Activated CD4-positive, CD25-positive, alpha-beta regulatory T cell treated with anti-CD3 and anti-CD28 coated beads, Interleukin-2, amount 50 U/mL, for 16 hours (primary cell): ENCODE measurements around the gene LRRC4B.
"Not testable (repeated sequence)": the region's sequence is repeated elsewhere in the genome, so short reads cannot be mapped to it uniquely, and the experiment has no call there.

Experiments
- DNase-seq: peaks from one replicate; pipeline ENCODE4 v3.0.0-alpha.2; 2020; ENCODE audit warnings: low read depth, low spot score

The LRRC4B gene

GRCh38 chr19:50528052-50528451, 40.2 kb downstream of the LRRC4B start:
- not testable (repeated sequence) for DNase-seq

DNA sequence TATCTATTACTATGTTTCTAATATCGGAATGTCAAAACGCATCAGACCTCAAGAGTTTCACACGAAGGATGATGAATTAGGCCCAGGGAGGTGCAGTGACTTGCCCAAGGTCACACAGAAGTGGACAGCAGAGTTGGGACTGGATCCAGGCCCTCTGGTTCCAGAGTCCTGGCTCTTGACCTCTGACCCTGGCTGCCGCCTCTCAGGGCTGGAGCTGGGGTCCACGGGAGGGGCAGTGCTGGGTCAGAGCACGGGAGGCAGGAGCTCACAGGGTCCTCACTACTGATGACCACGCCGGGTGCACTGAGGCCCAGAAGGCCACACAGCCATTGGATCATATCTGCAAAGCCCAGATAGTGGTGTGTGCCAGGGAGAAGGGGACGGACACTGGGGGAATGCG, 45.4 kb downstream of the LRRC4B start:
- DNase-seq: no peak

- no peak for DNase-seq
Observed at GRCh38 chr19:50520822-50521465, 47.3 kb downstream of the LRRC4B start.

DNA sequence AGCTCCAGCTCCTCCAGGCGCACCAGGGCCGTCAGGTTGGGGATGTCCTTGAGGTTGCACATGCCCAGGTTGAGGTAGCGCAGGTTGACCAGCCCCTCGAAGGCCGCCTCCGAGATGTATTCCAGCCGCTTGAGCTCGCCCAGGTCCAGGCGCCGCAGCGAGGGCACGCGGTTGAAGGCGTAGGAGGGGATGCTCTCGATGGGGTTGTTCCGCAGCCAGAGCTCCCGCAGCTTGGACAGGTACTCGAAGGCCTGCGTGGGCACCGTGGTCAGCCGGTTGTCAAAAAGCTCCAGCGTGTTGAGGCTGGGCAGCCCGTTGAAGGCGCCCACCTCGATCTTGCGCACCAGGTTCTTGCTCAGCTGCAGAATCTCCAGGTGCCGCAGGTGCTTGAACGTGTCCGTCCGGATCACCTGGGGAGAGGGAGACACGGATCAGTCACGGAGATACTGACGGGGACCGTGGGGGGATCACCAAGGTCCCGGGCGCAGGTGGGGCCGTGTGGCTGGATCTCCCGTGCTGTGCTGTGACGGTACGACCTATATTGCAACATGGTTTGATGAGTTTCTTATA, 49.1 kb downstream of the LRRC4B start:
- no peak for DNase-seq

DNA sequence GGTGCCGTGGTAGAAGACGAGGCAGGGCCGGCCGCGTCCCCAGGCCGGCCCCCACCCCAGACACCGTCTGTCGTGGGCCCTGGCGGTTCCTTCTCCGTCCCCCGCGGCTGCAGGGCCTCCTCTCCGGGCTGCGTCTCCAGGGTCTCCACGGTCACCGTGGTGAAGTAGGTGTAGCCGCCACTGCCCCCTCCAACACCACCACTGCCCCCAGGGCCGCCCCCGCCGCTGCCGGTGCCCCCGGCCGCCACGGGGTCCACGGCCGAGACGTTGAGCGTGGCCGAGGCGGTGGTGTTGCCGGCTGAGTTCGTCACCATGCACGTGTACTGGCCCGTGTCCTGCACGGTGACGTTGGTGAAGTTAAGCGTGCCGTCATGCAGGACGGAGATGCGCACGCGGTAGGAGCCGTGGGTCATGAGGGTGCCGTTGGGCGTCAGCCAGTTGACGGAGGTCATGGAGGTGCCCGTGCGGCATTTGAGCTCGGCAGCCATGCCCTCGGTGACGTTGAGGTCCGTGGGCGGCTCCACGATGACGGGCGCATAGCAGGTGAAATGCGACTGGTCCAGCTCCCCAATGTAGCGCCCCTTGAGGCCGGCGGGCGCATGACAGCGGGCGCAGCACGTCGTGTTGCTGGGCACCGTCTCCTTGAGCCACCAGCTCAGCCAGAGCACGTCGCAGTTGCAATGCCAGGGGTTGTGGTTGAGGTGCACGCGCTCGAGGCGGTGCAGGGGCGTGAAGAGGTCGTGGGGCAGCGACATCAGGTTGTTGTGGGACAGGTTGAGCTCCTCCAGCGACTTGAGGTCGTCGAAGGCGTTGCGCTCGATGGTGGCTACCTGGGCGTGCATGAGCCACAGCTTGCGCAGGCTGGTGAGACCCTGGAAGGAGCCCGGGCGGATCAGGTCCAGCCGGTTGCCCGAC, 49.9 kb downstream of the LRRC4B start:
- DNase-seq: no peak

DNA sequence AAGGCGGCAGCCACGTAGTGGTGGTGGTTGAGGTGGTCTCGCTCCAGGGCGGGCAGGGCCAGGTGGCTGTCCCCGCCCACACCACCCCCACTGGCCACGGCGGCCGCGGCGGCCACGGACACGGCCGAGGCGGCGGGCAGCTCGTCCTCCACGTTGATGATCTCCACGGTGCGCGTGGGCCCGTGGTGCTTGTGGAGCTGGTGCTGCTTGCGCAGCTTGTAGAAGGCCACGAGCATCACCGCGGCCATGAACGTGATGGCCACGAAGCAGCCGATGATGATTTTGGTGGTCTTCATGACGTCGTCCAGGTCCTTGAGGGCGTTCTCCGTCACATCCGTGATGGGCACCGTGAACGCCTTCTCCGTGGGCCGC, 50.5 kb downstream of the LRRC4B start:
- DNase-seq: no peak

DNA sequence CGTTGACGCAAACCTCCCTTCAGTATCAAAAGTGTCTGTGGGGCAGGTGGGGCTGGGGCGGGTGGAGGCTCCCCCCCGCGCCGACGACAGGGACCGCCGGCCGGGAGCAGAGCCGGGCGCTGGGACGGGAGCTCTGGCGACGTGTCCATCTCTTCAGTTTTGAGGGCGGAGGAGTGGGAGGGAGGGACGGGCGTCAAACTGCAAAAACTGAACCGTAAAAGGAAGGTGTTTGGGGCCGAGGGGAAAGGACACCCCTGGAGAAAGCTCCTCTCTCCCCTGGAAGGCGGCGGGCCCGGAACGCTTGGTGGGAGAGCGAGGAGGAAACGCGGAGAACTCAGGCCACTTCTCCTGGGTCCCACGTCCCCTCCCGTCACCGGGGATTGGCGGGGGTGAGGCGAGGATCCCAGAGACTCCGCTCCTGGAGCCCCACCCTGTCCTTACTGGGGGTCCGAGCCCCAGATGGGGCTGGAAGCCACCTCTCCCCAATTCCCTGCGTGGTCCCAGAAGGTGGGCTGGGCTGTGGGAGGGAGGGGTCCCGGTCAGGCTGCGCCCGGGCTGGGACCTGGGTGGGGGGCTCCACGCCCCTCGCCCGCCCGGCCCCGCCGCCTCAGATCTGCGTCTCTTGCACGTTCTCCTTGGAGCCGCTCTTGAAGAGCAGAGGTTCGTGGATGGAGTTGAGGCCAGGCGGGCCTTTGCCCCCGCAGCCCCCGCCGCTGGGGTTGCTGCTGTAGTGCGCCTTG, 51.1 kb downstream of the LRRC4B start:
- no peak for DNase-seq

GRCh38 chr19:50516456-50516855, 51.8 kb downstream of the LRRC4B start:
- DNase-seq: no peak

- no peak for DNase-seq
Observed at GRCh38 chr19:50515168-50515561, 53.1 kb downstream of the LRRC4B start.

GRCh38 chr19:50514346-50515167, 53.7 kb downstream of the LRRC4B start:
- DNase-seq: no peak

DNA sequence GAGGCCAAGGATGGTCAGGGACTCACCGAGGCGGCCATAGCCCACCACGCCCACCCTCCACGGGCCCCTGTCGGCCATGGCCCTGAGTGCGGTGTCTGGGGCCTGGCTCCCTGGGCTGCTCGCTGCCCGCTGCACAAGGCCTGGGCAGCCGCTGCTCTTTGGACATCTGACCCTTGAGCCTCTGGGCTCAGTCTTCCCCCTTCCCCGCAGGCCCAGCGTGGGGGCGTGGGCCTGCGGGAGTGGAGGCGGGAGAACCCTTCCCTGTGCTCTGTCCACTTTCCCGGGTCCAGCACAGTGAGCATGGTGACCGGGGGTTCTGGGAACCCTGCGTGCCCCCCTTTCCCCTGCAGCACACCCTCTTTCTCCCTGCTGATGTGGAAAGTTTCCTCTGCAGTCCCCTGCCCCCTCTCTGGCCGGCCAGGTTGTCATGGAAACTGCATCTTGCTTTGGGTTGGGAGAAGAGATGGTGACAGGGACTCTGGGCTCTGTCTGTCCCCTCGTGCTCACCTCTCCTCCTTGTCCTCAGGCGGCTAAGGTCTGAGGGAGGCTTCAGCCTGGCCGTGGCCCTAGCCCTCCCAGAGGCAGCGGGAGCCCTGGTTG, 54.4 kb downstream of the LRRC4B start, which contains the start of gene ASPDH:
Gene ASPDH, minus strand, starts transcription at position 168 of the 600 bp plus-strand sequence. Its CDS starts 90 bp downstream, at position 78.
- no peak for DNase-seq

DNA sequence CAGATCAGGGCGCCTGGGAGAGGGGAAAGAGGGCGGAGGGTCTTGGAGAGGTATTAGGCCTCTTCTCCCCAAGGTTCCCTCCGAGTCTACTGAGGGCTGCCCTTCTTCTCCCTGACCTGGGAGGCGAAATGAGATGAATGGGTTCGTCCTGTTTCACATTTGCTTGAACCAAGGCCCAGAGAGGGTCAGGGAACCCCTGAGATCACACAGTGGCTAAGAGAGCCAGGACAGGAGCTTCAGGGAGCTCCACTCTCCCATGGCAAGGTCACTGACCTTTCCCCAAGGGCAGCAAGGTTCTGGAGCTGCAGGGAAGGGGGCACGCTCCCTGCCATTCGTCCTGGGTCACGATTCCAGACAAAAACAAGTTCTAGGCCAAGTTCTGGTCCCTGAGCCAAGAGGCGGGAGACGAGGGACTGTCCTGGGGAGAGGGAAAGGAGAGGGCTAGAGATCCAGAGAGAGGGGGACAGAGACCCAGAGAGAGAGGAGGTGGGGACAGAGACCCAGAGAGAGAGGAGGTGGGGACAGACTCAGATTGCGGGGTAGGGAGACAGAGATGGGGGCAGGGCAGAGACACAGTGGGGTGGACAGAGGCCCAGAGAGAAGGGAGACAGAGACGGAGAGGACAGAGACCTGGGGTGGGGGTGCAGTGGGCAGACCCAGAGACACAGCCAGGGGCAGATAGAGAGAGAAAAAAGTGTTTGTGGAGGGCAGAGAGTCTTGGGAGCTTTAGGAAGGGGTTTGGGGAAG, 55.1 kb downstream of the LRRC4B start:
- DNase-seq: no peak

- DNase-seq: no peak
Observed at GRCh38 chr19:50512112-50512998, 55.9 kb downstream of the LRRC4B start.

DNA sequence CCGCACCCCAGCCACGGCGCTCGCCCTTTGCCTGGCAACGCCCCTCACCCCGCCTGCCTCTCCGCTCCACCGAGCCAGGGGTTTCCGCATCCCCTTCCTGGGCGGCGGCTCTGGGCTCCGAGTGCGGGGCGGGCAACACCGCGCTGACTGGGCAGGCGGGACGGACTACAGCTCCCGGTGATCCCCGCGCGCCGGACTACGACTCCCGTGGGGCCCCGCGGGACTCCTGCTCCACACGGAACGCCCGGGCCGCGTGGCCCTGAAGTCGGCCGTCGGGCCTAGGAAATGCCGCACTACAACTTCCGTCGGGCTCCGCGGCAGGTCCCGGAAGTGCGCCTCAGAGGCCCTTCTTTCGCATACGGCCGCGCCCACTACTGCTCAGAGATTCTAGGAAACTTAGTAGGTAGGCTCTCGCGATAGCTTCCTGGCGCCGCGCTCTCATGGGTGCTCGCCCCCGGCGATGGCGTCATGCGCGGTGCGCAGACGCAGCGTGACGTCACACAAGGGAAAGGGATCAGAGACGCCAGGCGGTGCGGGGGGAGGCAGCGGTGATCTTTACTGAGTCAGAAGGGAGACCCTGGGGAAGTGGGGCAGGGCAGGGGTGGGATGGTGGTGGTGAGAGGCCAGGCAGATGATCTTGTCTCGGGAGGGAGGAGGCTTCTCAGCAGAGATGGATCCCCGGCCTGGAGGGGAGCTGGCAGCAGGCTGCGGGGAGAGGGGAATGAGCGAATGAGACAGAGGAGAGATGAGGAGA, 57.0 kb downstream of the LRRC4B start, which contains the start of gene JOSD2:
Gene JOSD2, minus strand, starts transcription at position 123 of the 754 bp plus-strand sequence. CDS start 760 bp downstream, outside the sequence.
- peak; percentile 96 for DNase-seq

- no peak for DNase-seq
Observed at GRCh38 chr19:50510700-50511068, 57.6 kb downstream of the LRRC4B start.

GRCh38 chr19:50510121-50510670, 58.0 kb downstream of the LRRC4B start:
- DNase-seq: no peak

- no peak for DNase-seq
Observed at GRCh38 chr19:50509366-50509765, 58.9 kb downstream of the LRRC4B start.

DNA sequence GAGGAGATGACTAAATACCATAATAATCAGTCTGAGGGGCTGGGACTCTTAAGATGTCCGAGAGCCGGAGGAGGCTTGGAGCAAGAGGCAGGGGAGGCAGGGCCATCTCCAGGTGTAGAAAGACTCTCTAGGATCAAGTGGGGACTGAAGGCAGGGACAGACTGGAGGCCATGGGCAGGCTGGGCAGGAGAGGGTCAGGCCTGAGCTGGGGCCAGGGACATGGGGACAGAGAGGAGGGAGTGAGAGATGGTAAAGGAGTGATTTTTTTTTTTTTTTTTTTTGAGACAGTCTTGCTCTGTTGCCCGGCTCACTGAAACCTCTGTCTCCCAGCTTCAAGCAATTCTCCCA, 59.4 kb downstream of the LRRC4B start:
- no peak for DNase-seq
